ENCODE measurements around the gene LCORL. TPM values are rescaled to one million over a fixed set of nuclear protein-coding genes. Genes with fewer than 3 reads are reported as not detected.

The LCORL gene
- total RNA-seq, 1 donor from 2014 or later: 29.7 TPM

GRCh38 chr4:17810260-17811077 is 211.1 kb downstream of the LCORL start, which contains the start of the genes DCAF16 and NCAPG:
TSS of gene DCAF16 (minus strand) at chr4:17810757. CDS start at chr4:17804141, 6,616 bp downstream.
TSS of gene NCAPG (plus strand) at chr4:17810979. CDS start at chr4:17811078, 99 bp downstream.
- intact Hi-C loops (cut with DNase I): loop anchor here (10.0 kb wide), 1 partner anchor 784 kb away; no protein-coding TSS in a partner anchor
- ATAC-seq (peak; percentile 100), DNase-seq (ENCODE audit: low spot score) (peak; percentile 100)

DNA sequence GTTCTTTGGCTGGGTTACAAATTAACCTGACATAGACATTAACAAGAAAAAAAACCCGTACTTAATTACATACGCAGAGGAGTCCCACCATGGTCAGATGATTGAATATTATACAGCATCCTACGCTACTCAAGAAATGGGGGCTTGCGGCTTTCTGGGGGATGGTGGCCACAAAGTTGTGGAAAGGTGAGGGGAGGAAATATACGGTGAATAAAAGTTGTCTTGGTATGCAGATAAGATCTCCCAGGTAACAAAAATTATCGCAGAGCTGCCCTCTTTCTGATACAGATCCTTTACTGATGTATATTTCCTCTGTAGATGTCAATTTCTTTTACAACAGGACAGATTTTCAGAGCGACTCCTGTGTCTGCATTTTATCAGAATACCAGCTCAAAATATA is 211.9 kb downstream of the LCORL start:
- DNase-seq (ENCODE audit: low spot score): no peak
- intact Hi-C loops (cut with DNase I): loop anchor here (10.0 kb wide), 1 partner anchor 785 kb away; no protein-coding TSS in a partner anchor
- no peak for ATAC-seq

DNA sequence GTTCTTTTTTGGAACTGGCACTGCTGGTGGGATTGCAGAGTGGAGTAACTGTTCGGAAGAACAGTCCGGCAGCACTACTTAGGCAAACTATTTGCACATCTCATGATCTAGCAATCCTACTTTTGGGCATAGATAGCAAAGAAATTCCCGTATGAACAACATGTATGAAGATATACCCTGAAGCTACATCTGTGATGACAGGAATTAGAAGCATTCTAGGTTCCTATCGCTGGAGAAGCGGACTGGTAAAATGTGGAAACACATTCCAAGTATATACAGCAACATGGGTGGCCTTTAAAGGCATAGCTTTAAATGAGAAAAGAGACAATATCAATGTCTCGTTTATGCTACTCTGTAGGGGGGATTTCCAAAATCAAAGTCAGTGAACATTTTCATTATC is 214.1 kb downstream of the LCORL start:
- intact Hi-C loops (cut with DNase I): no loop called here
- ATAC-seq (no peak), DNase-seq (ENCODE audit: low spot score) (no peak)

GRCh38 chr4:17805580-17806155 is 215.9 kb downstream of the LCORL start:
- ATAC-seq: no peak
- intact Hi-C loops (cut with DNase I): no loop called here
- DNase-seq (ENCODE audit: low spot score): no peak

GRCh38 chr4:17797808-17798207 is 223.7 kb downstream of the LCORL start:
- DNase-seq (ENCODE audit: low spot score): no peak
- intact Hi-C loops (cut with DNase I): no loop called here
- no peak for ATAC-seq

DNA sequence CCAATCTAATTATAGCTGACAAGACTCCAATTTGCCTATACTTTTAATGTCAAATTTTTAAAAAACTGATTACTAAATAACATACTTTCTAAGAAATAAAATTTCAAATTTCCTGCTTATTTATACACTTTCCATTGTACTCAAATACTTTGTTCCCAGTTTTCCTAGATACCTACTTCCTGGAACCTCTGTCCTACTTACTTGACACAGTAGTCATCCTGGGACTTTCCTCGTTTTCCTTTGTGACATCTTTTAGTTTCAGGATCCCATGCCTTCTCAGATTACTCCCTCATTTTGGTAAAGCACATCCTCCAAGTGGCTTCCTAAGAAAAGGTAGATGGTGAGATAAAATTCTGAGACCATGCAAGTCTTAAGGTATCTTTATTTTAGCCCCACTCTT is 226.8 kb downstream of the LCORL start:
- no peak for ATAC-seq
- DNase-seq (ENCODE audit: low spot score): no peak
- intact Hi-C loops (cut with DNase I): no loop called here

Other genes starting within 250 kb of the LCORL start
- gene FAM184B, start 240.1 kb downstream of the LCORL start, total RNA-seq: not detected
- 47.7 TPM for gene DCAF16, start 211.0 kb downstream of the LCORL start, total RNA-seq
- gene NCAPG, start 210.8 kb downstream of the LCORL start, total RNA-seq: 0.49 TPM